MM.1S (cell line): Measurements from ENCODE around the gene ADGRD1.
A peak's percentile ranks its signal among the peaks of the same experiment; 100 is the strongest.

ENCODE experiments used
- DNase-seq: peaks from one replicate; pipeline ENCODE4 v3.0.0-alpha.2; 2015
- H2AFZ ChIP-seq: fragments of 300-600 bp; sonication (generic); 2 replicates; pipeline ENCODE4 v1.6.0; 2016; ENCODE audit warnings: antibody characterized with exemption, low read length
- H3F3A ChIP-seq: fragments of 300-600 bp; sonication (generic); 2 replicates; pipeline ENCODE4 v1.6.1; 2016; ENCODE audit warnings: mild to moderate bottlenecking, antibody characterized with exemption, low read length, moderate library complexity, mixed read lengths; ENCODE audit not compliant: insufficient read depth
- H3K27ac ChIP-seq: fragments of 300-600 bp; sonication (generic); 2 replicates; pipeline ENCODE4 v1.5.1; 2016; ENCODE audit warnings: mild to moderate bottlenecking, low read length
- H3K27me3 ChIP-seq: fragments of 300-600 bp; sonication (generic); replicated peaks from 2 replicates; pipeline ENCODE4 v1.6.0; 2016; ENCODE audit warnings: low read length; ENCODE audit not compliant: insufficient read depth
- H3K36me3 ChIP-seq: fragments of 300-600 bp; sonication (generic); replicated peaks from 2 replicates; pipeline ENCODE4 v1.6.1; 2016; ENCODE audit warnings: mild to moderate bottlenecking, low read length, mixed read lengths; ENCODE audit not compliant: insufficient read depth
- H3K4me1 ChIP-seq: fragments of 300-600 bp; sonication (generic); 2 replicates; pipeline ENCODE4 v1.6.1; 2016; ENCODE audit warnings: low read length, mixed read lengths
- H3K4me2 ChIP-seq: fragments of 300-600 bp; sonication (generic); 2 replicates; pipeline ENCODE4 v1.6.0; 2016; ENCODE audit warnings: low read depth, low read length
- H3K4me3 ChIP-seq: fragments of 300-600 bp; sonication (generic); 2 replicates; pipeline ENCODE4 v1.5.1; 2016; ENCODE audit warnings: low read length, mixed read lengths
- H3K79me2 ChIP-seq: fragments of 300-600 bp; sonication (generic); 2 replicates; pipeline ENCODE4 v1.6.1; 2016; ENCODE audit warnings: mixed run types, low read length, mixed read lengths
- H3K9ac ChIP-seq: fragments of 300-600 bp; sonication (generic); 2 replicates; pipeline ENCODE4 v1.6.1; 2016; ENCODE audit warnings: low read length, mixed read lengths
- H3K9me2 ChIP-seq: fragments of 300-600 bp; sonication (generic); replicated peaks from 2 replicates; pipeline ENCODE4 v1.6.1; 2016; ENCODE audit warnings: mild to moderate bottlenecking, low read length, mixed read lengths; ENCODE audit not compliant: insufficient read depth
- H3K9me3 ChIP-seq: fragments of 300-600 bp; sonication (generic); replicated peaks from 2 replicates; pipeline ENCODE4 v1.6.1; 2016; ENCODE audit warnings: mild to moderate bottlenecking, low read length, mixed read lengths; ENCODE audit not compliant: insufficient read depth
- H4K20me1 ChIP-seq: fragments of 300-600 bp; sonication (generic); 2 replicates; pipeline ENCODE4 v1.6.1; 2016; ENCODE audit warnings: mild to moderate bottlenecking, low read length, moderate library complexity, mixed read lengths; ENCODE audit not compliant: insufficient read depth
- EZH2 ChIP-seq: fragments of 300-600 bp; sonication (generic); optimal IDR thresholded peaks from 2 replicates; pipeline ENCODE3; 2017; ENCODE audit warnings: low read depth, mild to moderate bottlenecking, antibody characterized with exemption, low read length, mixed read lengths
- EZH2phosphoT487 ChIP-seq: fragments of 300-600 bp; sonication (generic); IDR thresholded peaks from 2 replicates; pipeline ENCODE4 v1.6.1; 2018; ENCODE audit warnings: antibody characterized with exemption, low read length
- TF ChIP-seq, protein P1 (sequence below): fragments of 300-600 bp; sonication (generic); IDR thresholded peaks from 2 replicates; pipeline ENCODE4 v1.5.1; 2016; ENCODE audit warnings: antibody characterized with exemption, low read length, mixed read lengths

Gene ADGRD1

DNA sequence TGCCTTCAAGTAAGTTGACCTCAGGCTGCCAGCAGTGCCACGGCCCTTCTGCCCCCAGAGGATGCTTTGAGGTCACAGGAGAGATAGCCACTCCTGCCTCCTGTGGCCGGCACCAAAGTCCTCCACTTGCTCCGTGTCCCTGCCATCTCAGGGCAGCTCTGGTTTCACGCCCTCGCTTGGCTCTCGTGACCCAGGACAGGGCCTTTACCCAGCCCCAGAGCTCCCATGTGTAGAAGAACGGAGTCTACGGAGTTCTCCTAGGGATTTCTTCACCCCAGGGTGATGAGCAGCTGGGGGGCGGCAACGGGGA is 178.1 kb downstream of the ADGRD1 start:
- no peak overlapping the region for H3K9ac ChIP-seq
- peaks cover 11% of the 10 kb centered on the region; the same call in 1 of the 2 replicates for H3K27me3 ChIP-seq
- no peaks in the 10 kb centered on the region for H3K79me2 ChIP-seq
- H3K36me3 ChIP-seq, result no peaks in the 10 kb centered on the region
- H3K9me2 ChIP-seq, result no peaks in the 10 kb centered on the region
- no peaks in the 10 kb centered on the region for H3K4me1 ChIP-seq
- no peaks in the 10 kb centered on the region for H3F3A ChIP-seq
- no peak overlapping the region for H3K27ac ChIP-seq
- H2AFZ ChIP-seq, result no peak overlapping the region
- DNase-seq, result no peak
- H3K4me2 ChIP-seq, result no peak overlapping the region
- H4K20me1 ChIP-seq, result no peaks in the 10 kb centered on the region
- H3K4me3 ChIP-seq, result no peak overlapping the region
- TF ChIP-seq, protein P1, sequence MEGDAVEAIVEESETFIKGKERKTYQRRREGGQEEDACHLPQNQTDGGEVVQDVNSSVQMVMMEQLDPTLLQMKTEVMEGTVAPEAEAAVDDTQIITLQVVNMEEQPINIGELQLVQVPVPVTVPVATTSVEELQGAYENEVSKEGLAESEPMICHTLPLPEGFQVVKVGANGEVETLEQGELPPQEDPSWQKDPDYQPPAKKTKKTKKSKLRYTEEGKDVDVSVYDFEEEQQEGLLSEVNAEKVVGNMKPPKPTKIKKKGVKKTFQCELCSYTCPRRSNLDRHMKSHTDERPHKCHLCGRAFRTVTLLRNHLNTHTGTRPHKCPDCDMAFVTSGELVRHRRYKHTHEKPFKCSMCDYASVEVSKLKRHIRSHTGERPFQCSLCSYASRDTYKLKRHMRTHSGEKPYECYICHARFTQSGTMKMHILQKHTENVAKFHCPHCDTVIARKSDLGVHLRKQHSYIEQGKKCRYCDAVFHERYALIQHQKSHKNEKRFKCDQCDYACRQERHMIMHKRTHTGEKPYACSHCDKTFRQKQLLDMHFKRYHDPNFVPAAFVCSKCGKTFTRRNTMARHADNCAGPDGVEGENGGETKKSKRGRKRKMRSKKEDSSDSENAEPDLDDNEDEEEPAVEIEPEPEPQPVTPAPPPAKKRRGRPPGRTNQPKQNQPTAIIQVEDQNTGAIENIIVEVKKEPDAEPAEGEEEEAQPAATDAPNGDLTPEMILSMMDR, result no peak
- TF ChIP-seq EZH2phosphoT487, result no peak
- no peak for TF ChIP-seq EZH2
- H3K9me3 ChIP-seq, result no peaks in the 10 kb centered on the region

DNA sequence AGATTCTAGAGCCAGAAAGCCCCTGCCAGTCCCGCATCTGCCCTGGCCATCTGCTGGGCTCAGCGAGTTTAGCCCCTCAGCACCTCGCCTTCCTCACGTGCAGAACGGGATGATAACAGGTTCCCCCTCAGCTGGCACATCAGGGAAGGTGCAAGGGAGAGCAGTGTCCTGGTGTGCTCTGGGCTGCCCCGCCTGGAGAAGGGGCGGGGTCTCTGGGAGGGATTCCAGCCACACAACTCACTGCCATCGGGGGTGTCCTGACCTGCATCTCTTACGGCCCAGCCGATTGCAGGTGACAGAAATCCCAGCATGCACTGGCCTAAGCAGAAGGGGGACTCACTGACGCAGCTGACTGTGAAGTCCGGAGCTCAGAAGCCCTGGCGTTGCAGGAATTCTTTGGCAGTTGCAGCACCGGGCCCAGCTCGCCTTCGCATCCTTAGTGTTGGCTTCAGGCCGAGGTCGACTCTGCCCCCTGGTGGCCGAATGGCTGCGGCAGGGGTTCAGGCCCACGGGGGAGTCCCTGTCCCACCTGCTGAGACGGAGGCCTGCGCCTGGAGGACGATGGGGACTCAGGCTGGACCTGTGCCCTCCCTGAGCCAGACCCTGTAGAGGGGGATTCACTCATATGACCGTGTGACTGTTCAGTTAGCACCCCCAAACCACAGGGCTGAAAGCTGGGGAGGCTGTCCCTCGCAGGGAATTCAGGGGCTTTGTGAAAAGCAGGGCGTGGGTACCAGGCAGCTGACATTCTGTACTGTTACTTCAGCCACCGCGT is 178.6 kb downstream of the ADGRD1 start:
- Histone ChIP-seq H3K4me1 (no peaks in the 10 kb centered on the region), H3K4me2 (no peak overlapping the region), H3K27ac (no peak overlapping the region), H3K36me3 (no peaks in the 10 kb centered on the region), H4K20me1 (no peaks in the 10 kb centered on the region), H3K79me2 (no peaks in the 10 kb centered on the region), H3K9me2 (no peaks in the 10 kb centered on the region), H3K9ac (no peak overlapping the region), H3K4me3 (no peak overlapping the region), H3F3A (no peaks in the 10 kb centered on the region), H3K9me3 (no peaks in the 10 kb centered on the region), H3K27me3 (peaks cover 15% of the 10 kb centered on the region; the same call in 1 of the 2 replicates), H2AFZ (no peak overlapping the region)
- TF ChIP-seq, protein P1, result peak; percentile 59
- TF ChIP-seq EZH2, result no peak
- TF ChIP-seq EZH2phosphoT487, result no peak
- peak; percentile 37 for DNase-seq

DNA sequence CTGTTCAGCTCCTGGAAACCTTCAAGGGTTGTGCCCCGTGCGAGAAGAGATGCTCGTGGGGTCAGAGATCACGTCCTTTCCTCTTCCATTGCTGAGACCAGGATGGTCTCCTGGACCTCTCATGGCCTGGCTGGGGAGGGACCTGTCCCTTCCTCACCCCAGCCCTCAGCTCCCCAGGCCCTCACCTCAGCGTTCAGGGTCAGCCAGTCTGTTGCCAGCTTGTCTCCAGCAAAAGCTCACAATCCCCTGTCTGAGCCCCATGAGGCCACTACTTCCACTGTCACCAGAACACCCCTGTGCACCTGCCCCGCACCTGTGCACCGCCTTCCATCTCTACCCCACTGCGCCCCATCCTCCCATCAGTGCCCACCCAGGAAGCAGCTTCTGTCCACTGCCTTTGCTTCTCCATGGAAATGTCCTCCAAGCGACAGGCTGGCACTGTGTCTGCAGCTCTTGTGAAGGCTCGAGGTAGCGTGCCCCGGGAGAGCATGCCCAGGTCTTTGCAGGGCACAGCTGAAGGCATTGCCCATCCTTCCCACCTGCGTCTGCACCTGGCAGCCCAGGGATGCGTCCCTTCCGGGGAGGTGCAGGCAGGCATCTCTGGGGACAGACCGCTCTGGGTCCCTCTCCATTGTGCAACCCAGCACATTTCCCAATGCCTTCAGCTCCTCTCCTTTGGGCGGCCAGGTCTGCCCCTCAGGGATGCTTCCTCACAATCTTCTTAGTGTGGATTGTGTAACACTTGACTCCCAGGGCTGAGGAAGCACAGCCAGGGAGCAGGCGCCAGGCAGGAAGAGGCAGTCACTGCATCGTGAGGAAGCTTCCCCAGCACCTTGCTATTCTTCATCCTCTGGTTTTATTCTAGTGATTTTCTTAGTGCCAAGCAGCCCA is 179.6 kb downstream of the ADGRD1 start:
- Histone ChIP-seq H3K27me3 (peaks cover 16% of the 10 kb centered on the region; the same call in 1 of the 2 replicates), H3K4me2 (no peak overlapping the region), H3F3A (no peaks in the 10 kb centered on the region), H3K9me2 (no peaks in the 10 kb centered on the region), H3K4me1 (no peaks in the 10 kb centered on the region), H3K79me2 (no peaks in the 10 kb centered on the region), H4K20me1 (no peaks in the 10 kb centered on the region), H2AFZ (no peak overlapping the region), H3K36me3 (no peaks in the 10 kb centered on the region), H3K9ac (no peak overlapping the region), H3K9me3 (no peaks in the 10 kb centered on the region), H3K27ac (no peak overlapping the region), H3K4me3 (no peak overlapping the region)
- no peak for DNase-seq
- TF ChIP-seq, protein P1, result no peak
- no peak for TF ChIP-seq EZH2
